SK-N-SH treated with all-trans-retinoic acid at 6 μM for 48 hours (cell line): ENCODE results near the gene SLAMF6.

Experiments used
- ATAC-seq: fragments of 200-7000 bp; cut with Tn5 transposase; 3 replicates; pipeline ENCODE4 v1.9.1; 2020; ENCODE audit warnings: mild to moderate bottlenecking, moderate library complexity
- BACH2 ChIP-seq: fragments of 250-450 bp; sonication (Bioruptor Pico); IDR thresholded peaks from 2 replicates; pipeline ENCODE4 v1.9.0; 2021; ENCODE audit warnings: mild to moderate bottlenecking, borderline replicate concordance
- CREB5 ChIP-seq: fragments of 250-450 bp; sonication (Bioruptor Pico); IDR thresholded peaks from 2 replicates; pipeline ENCODE4 v1.5.1; 2020; ENCODE audit warnings: low read depth, mild to moderate bottlenecking, moderate library complexity
- CSDC2 ChIP-seq: fragments of 250-450 bp; sonication (Bioruptor Pico); IDR thresholded peaks from 2 replicates; pipeline ENCODE4 v1.5.0; 2020; ENCODE audit warnings: mild to moderate bottlenecking, moderate library complexity
- CSRNP3 ChIP-seq: fragments of 250-450 bp; sonication (Bioruptor Pico); IDR thresholded peaks from 2 replicates; pipeline ENCODE4 v1.5.1; 2021; ENCODE audit warnings: mild to moderate bottlenecking, moderate library complexity
- ESRRG ChIP-seq: fragments of 250-450 bp; sonication (Bioruptor Pico); IDR thresholded peaks from 2 replicates; pipeline ENCODE4 v1.6.1; 2021; ENCODE audit warnings: mild to moderate bottlenecking
- GLIS3 ChIP-seq: fragments of 250-450 bp; sonication (Bioruptor Pico); IDR thresholded peaks from 2 replicates; pipeline ENCODE4 v1.5.0; 2020; ENCODE audit warnings: mild to moderate bottlenecking, moderate library complexity
- OSR1 ChIP-seq: fragments of 250-450 bp; sonication (Bioruptor Pico); IDR thresholded peaks from 2 replicates; pipeline ENCODE4 v1.8.0; 2022; ENCODE audit warnings: moderate library complexity, mild to moderate bottlenecking, inconsistent platforms
- POU6F1 ChIP-seq: fragments of 250-450 bp; sonication (Bioruptor Pico); IDR thresholded peaks from 2 replicates; pipeline ENCODE4 v1.8.0; 2021; ENCODE audit warnings: low read depth, mild to moderate bottlenecking, moderate library complexity, borderline replicate concordance
- PPARA ChIP-seq: fragments of 250-450 bp; sonication (Bioruptor Pico); IDR thresholded peaks from 2 replicates; pipeline ENCODE4 v1.5.0; 2020; ENCODE audit warnings: mild to moderate bottlenecking, borderline replicate concordance
- RARB ChIP-seq: fragments of 250-450 bp; sonication (Bioruptor Pico); IDR thresholded peaks from 2 replicates; pipeline ENCODE4 v1.8.0; 2021; ENCODE audit warnings: mild to moderate bottlenecking, moderate library complexity
- SNAI2 ChIP-seq: fragments of 250-450 bp; sonication (Bioruptor Pico); IDR thresholded peaks from 2 replicates; pipeline ENCODE4 v1.5.0; 2020; ENCODE audit warnings: mild to moderate bottlenecking, moderate library complexity
- TOX ChIP-seq: fragments of 250-450 bp; sonication (Bioruptor Pico); IDR thresholded peaks from 2 replicates; pipeline ENCODE4 v1.8.0; 2021; ENCODE audit warnings: mild to moderate bottlenecking, moderate library complexity, borderline replicate concordance
- TSHZ2 ChIP-seq: fragments of 250-450 bp; sonication (Bioruptor Pico); IDR thresholded peaks from 2 replicates; pipeline ENCODE4 v1.5.0; 2020; ENCODE audit warnings: mild to moderate bottlenecking, moderate library complexity
- ZC3H10 ChIP-seq: fragments of 250-450 bp; sonication (Bioruptor Pico); IDR thresholded peaks from 2 replicates; pipeline ENCODE4 v1.5.1; 2021; ENCODE audit warnings: mild to moderate bottlenecking, moderate library complexity
- ZNF565 ChIP-seq: fragments of 450-650 bp; formaldehyde crosslinking; conservative IDR thresholded peaks from 2 replicates; pipeline ENCODE4 v1.5.0; 2020; ENCODE audit warnings: low read depth, mild to moderate bottlenecking, moderate library complexity
- ZNF70 ChIP-seq: fragments of 450-650 bp; formaldehyde crosslinking; IDR thresholded peaks from 2 replicates; pipeline ENCODE4 v1.5.0; 2020; ENCODE audit warnings: mild to moderate bottlenecking, moderate library complexity
- ZNF8 ChIP-seq: fragments of 450-650 bp; formaldehyde crosslinking; IDR thresholded peaks from 2 replicates; pipeline ENCODE4 v1.5.0; 2020; ENCODE audit warnings: mild to moderate bottlenecking, moderate library complexity

Gene SLAMF6

GRCh38 chr1:160522136-160522535 lies 919 bp downstream of the SLAMF6 start:
- no peak for TF ChIP-seq ZNF70 (CRISPR knock-in tag)
- no peak for TF ChIP-seq OSR1
- no peak for TF ChIP-seq TSHZ2 (CRISPR knock-in tag)
- TF ChIP-seq GLIS3 (CRISPR knock-in tag): no peak
- TF ChIP-seq ZC3H10 (CRISPR knock-in tag): no peak
- TF ChIP-seq CREB5: no peak
- TF ChIP-seq ESRRG (CRISPR knock-in tag): no peak
- TF ChIP-seq RARB (CRISPR knock-in tag): no peak
- no peak for TF ChIP-seq SNAI2
- TF ChIP-seq CSDC2 (CRISPR knock-in tag): no peak
- TF ChIP-seq ZNF565: no peak
- no peak for TF ChIP-seq PPARA
- ATAC-seq: no peak

GRCh38 chr1:160521554-160521953 lies 1.5 kb downstream of the SLAMF6 start:
- no peak for ATAC-seq

More at GRCh38 chr1:160521554-160521953, 1.5 kb downstream of the SLAMF6 start:
- TF ChIP-seq CSDC2 (CRISPR knock-in tag) (no peak), GLIS3 (CRISPR knock-in tag) (no peak), TOX (no peak), ZNF8 (no peak), SNAI2 (no peak), PPARA (no peak), BACH2 (CRISPR knock-in tag) (no peak), TSHZ2 (CRISPR knock-in tag) (no peak), POU6F1 (CRISPR knock-in tag) (no peak), ZC3H10 (CRISPR knock-in tag) (no peak), CSRNP3 (CRISPR knock-in tag) (no peak)
